H1 (cell line): ENCODE results near the gene PJA1. TPM values are rescaled to one million over a fixed set of nuclear protein-coding genes. Genes with fewer than 3 reads are reported as not detected.

Experiments used
- CTCF ChIA-PET: fragments of 300-600 bp; sonication (Branson Sonifier 250); formaldehyde crosslinking; loops from one replicate; lab custom pipeline; 2021; ENCODE audit not compliant: partially characterized antibody; lab: Charles Lee
- POLR2A ChIA-PET: fragments of 300-600 bp; sonication (Branson Sonifier 250); formaldehyde crosslinking; loops from one replicate; lab custom pipeline; 2021; ENCODE audit warnings: inconsistent platforms; ENCODE audit not compliant: partially characterized antibody; lab: Charles Lee
- DNase-seq, 2 experiments: peaks; one replicate each; pipeline versions ENCODE4 v3.0.0 to v3.0.0-alpha.2; 2010 to 2022; ENCODE audit warnings: low spot score in 2 of 2, low read depth in 1 of 2, mixed read lengths in 1 of 2
- FAIRE-seq: peaks from 2 replicates; lab custom pipeline; 2011; peaks lifted over from hg19 to GRCh38; lab: Jason Lieb, UNC
- H2AFZ ChIP-seq: 2 replicates; pipeline ENCODE4 v1.8.1; 2012; ENCODE audit warnings: low read length, inconsistent platforms
- H2AK5ac ChIP-seq: 2 replicates; pipeline ENCODE4 v1.6.1; 2013; ENCODE audit warnings: low read depth, low read length
- H2BK120ac ChIP-seq: replicated peaks from 2 replicates; pipeline ENCODE3; 2013; ENCODE audit warnings: low read depth, low read length, inconsistent platforms
- H2BK12ac ChIP-seq: 2 replicates; pipeline ENCODE4 v1.6.1; 2013; ENCODE audit warnings: low read depth, low read length
- H2BK15ac ChIP-seq: 2 replicates; pipeline ENCODE4 v1.6.1; 2013; ENCODE audit warnings: low read length
- H2BK20ac ChIP-seq: 2 replicates; pipeline ENCODE4 v1.6.1; 2013; ENCODE audit warnings: low read length
- H2BK5ac ChIP-seq: 2 replicates; pipeline ENCODE4 v1.6.1; 2013; ENCODE audit warnings: low read depth, low read length
- H3K14ac ChIP-seq: 2 replicates; pipeline ENCODE4 v1.6.1; 2013; ENCODE audit warnings: inconsistent platforms; ENCODE audit not compliant: insufficient read length
- H3K18ac ChIP-seq: 2 replicates; pipeline ENCODE4 v1.6.1; 2013; ENCODE audit warnings: low read length; ENCODE audit errors: extremely low read depth
- H3K23ac ChIP-seq: 2 replicates; pipeline ENCODE4 v1.6.1; 2013; ENCODE audit warnings: inconsistent platforms; ENCODE audit not compliant: insufficient read length
- H3K23me2 ChIP-seq: 2 replicates; pipeline ENCODE4 v1.6.1; 2013; ENCODE audit warnings: low read depth, low read length
- H3K27ac ChIP-seq: 2 replicates; pipeline ENCODE4 v1.6.1; 2011; ENCODE audit warnings: low read depth, low read length, inconsistent platforms
- H3K27me3 ChIP-seq, 4 experiments: replicated peaks in 1 of 4; 1 replicate in 1 of 4; 2 replicates in 3 of 4; pipeline versions ENCODE4 v1.6.1 to v1.8.1; 2011 to 2013; ENCODE audit warnings: low read length in 3 of 4, mild to moderate bottlenecking in 3 of 4, inconsistent platforms in 2 of 4, mixed read lengths in 2 of 4, moderate library complexity in 1 of 4; ENCODE audit not compliant: control insufficient read depth in 3 of 4, insufficient read depth in 3 of 4; ENCODE audit errors: extremely low read depth in 1 of 4
- H3K36me3 ChIP-seq, 4 experiments: 2 replicates each; pipeline versions ENCODE4 v1.6.1 to v1.8.1; 2011 to 2013; ENCODE audit warnings: mild to moderate bottlenecking in 4 of 4, low read length in 3 of 4, moderate library complexity in 2 of 4, control low read depth in 1 of 4, inconsistent platforms in 1 of 4; ENCODE audit not compliant: insufficient read depth in 4 of 4, control insufficient read depth in 2 of 4
- H3K4ac ChIP-seq: replicated peaks from 2 replicates; pipeline ENCODE3; 2013; ENCODE audit warnings: low read length, low read depth, mixed read lengths, inconsistent platforms; ENCODE audit not compliant: insufficient read length
- H3K4me1 ChIP-seq, 4 experiments: replicated peaks in 1 of 4; 1 replicate in 1 of 4; 2 replicates in 3 of 4; pipeline versions ENCODE4 v1.6.1 to v1.8.1; 2011 to 2013; ENCODE audit warnings: low read length in 3 of 4, inconsistent platforms in 2 of 4, mixed read lengths in 1 of 4; ENCODE audit not compliant: insufficient read depth in 4 of 4, control insufficient read depth in 3 of 4
- H3K4me2 ChIP-seq, 2 experiments: 2 replicates each; pipeline versions ENCODE4 v1.6.1 to v1.8.1; 2011 to 2013; ENCODE audit warnings: low read depth in 2 of 2, low read length in 2 of 2, control low read depth in 1 of 2, inconsistent platforms in 1 of 2, mild to moderate bottlenecking in 1 of 2; ENCODE audit not compliant: insufficient read depth in 1 of 2
- H3K4me3 ChIP-seq, 4 experiments: fragments of 200-600, 300-600 bp in 1 of 4; sonication (generic), shearing (Covaris generic), sonication (Bioruptor Twin) in 1 of 4; 2 replicates each; pipeline versions ENCODE4 v1.5.1 to v1.8.1; 2011 to 2016; ENCODE audit warnings: low read length in 4 of 4, low read depth in 3 of 4, control low read depth in 2 of 4, inconsistent platforms in 2 of 4, mild to moderate bottlenecking in 2 of 4, mixed read lengths in 1 of 4, moderate library complexity in 1 of 4; ENCODE audit not compliant: insufficient read depth in 2 of 4; ENCODE audit errors: extremely low read depth in 1 of 4
- H3K56ac ChIP-seq: replicated peaks from 2 replicates; pipeline ENCODE3; 2013; ENCODE audit warnings: low read depth, mild to moderate bottlenecking, mixed read lengths, low read length, inconsistent platforms; ENCODE audit not compliant: insufficient read length
- H3K79me1 ChIP-seq: 2 replicates; pipeline ENCODE4 v1.6.1; 2013; ENCODE audit warnings: low read depth, low read length, control low read depth
- H3K79me2 ChIP-seq, 2 experiments: 2 replicates each; pipeline versions ENCODE4 v1.6.1 to v1.8.1; 2012 to 2013; ENCODE audit warnings: low read length in 2 of 2, mild to moderate bottlenecking in 2 of 2, inconsistent platforms in 1 of 2; ENCODE audit not compliant: insufficient read depth in 2 of 2, control insufficient read depth in 1 of 2
- H3K9ac ChIP-seq, 4 experiments: replicated peaks in 1 of 4; 1 replicate in 1 of 4; 2 replicates in 3 of 4; pipeline versions ENCODE4 v1.6.1 to v1.8.1; 2011 to 2013; ENCODE audit warnings: low read depth in 3 of 4, low read length in 3 of 4, control low read depth in 2 of 4, mild to moderate bottlenecking in 2 of 4, moderate library complexity in 2 of 4, inconsistent platforms in 1 of 4; ENCODE audit errors: extremely low read depth in 1 of 4
- H3K9me3 ChIP-seq, 2 experiments: 2 replicates each; pipeline versions ENCODE4 v1.6.1 to v1.8.1; 2012 to 2013; ENCODE audit warnings: mild to moderate bottlenecking in 2 of 2, moderate library complexity in 2 of 2, control low read depth in 1 of 2, inconsistent platforms in 1 of 2, low read depth in 1 of 2, low read length in 1 of 2, mixed read lengths in 1 of 2; ENCODE audit not compliant: insufficient read depth in 2 of 2
- H4K20me1 ChIP-seq, 2 experiments: replicated peaks in 1 of 2; 2 replicates each; pipeline versions ENCODE3 to v1.8.1; 2011 to 2013; ENCODE audit warnings: inconsistent platforms in 2 of 2, low read length in 2 of 2, mild to moderate bottlenecking in 1 of 2; ENCODE audit not compliant: insufficient read depth in 2 of 2, control insufficient read depth in 1 of 2
- H4K5ac ChIP-seq: 2 replicates; pipeline ENCODE4 v1.6.1; 2013; ENCODE audit warnings: low read length, low read depth, mixed read lengths, inconsistent platforms; ENCODE audit not compliant: insufficient read length
- H4K8ac ChIP-seq: 2 replicates; pipeline ENCODE4 v1.8.0; 2013; ENCODE audit warnings: mild to moderate bottlenecking, moderate library complexity, low read length, inconsistent platforms; ENCODE audit not compliant: insufficient read depth; ENCODE audit errors: extremely low read depth
- H4K91ac ChIP-seq: replicated peaks from 2 replicates; pipeline ENCODE3; 2013; ENCODE audit warnings: low read length, mixed read lengths, inconsistent platforms; ENCODE audit not compliant: insufficient read length
- BACH1 ChIP-seq: IDR thresholded peaks from 2 replicates; pipeline ENCODE4 v1.6.1; 2012; ENCODE audit warnings: low read length, improper control_type of control experiment
- CBX5 ChIP-seq: fragments of 300-800, 300-1000 bp; sonication (generic); IDR thresholded peaks from 2 replicates; pipeline ENCODE4 v1.7.1; 2016; ENCODE audit warnings: antibody characterized with exemption, low read length, low read depth
- CEBPB ChIP-seq: IDR thresholded peaks from 2 replicates; pipeline ENCODE4 v1.6.1; 2012; ENCODE audit warnings: low read depth, low read length
- FOSL1 ChIP-seq: IDR thresholded peaks from 2 replicates; pipeline ENCODE4 v1.6.1; 2011; ENCODE audit warnings: mild to moderate bottlenecking, low read depth, low read length, moderate library complexity; ENCODE audit not compliant: insufficient read depth
- JUN ChIP-seq: IDR thresholded peaks from 2 replicates; pipeline ENCODE4 v1.6.1; 2011; ENCODE audit warnings: low read depth, mild to moderate bottlenecking, improper control_type of control experiment, low read length
- PHF8 ChIP-seq: fragments of 200-600 bp; sonication (generic); conservative IDR thresholded peaks from 2 replicates; pipeline ENCODE4 v1.7.1; 2012; ENCODE audit warnings: low read depth, mild to moderate bottlenecking, inconsistent platforms, low read length, moderate library complexity
- RFX5 ChIP-seq: IDR thresholded peaks from 2 replicates; pipeline ENCODE4 v1.6.1; 2011; ENCODE audit warnings: low read depth, low read length, improper control_type of control experiment, borderline replicate concordance
- SRF ChIP-seq: IDR thresholded peaks from 2 replicates; pipeline ENCODE4 v1.6.1; 2011; ENCODE audit warnings: mild to moderate bottlenecking, low read depth, low read length, moderate library complexity
- TBP ChIP-seq: IDR thresholded peaks from 2 replicates; pipeline ENCODE4 v1.6.1; 2011; ENCODE audit warnings: low read depth, low read length, improper control_type of control experiment
- WGBS, 2 experiments: shearing (Covaris generic) in 1 of 2; methylation state at CpG; one replicate each; pipeline versions ENCODE4 v1.1.6 to v1.1.7; 2013 to 2015; ENCODE audit warnings: low lambda C conversion rate in 2 of 2, mixed read lengths in 2 of 2, inconsistent platforms in 1 of 2, low coverage in 1 of 2, missing lambda C conversion rate in 1 of 2; ENCODE audit not compliant: insufficient replicate concordance in 2 of 2, insufficient coverage in 1 of 2, insufficient read length in 1 of 2; ENCODE audit errors: extremely low coverage in 1 of 2, missing lambda C conversion rate in 1 of 2; 5-methylcytosine and 5-hydroxymethylcytosine counted together
- polyA plus RNA-seq, 7 experiments: library from polyadenylated mRNA; depleted of rRNA in 3 of 7; stranded (reverse) in 5 of 7; unstranded in 2 of 7; fragments of >200 nt in 5 of 7; fragments of 200-250 nt in 2 of 7; gene quantifications; 1 replicate in 5 of 7; 2 replicates in 1 of 7; 4 replicates in 1 of 7; pipeline versions ENCODE4 v1.2.1 to v1.2.3, GENCODE V29; 2011 to 2013; ENCODE audit warnings: missing spikeins in 2 of 7, mixed read lengths in 2 of 7
- total RNA-seq: library from RNA; stranded (reverse); fragmentation: NEBNext Ultra II Directional; extraction: Animal tissue kit (Norgen Biotek cat#: 25700); gene quantifications from 2 replicates; pipeline ENCODE4 v1.2.1, GENCODE V29; 2021
- TF ChIP-seq, protein P1 (sequence below): IDR thresholded peaks from 2 replicates; pipeline ENCODE4 v1.6.1; 2012; ENCODE audit warnings: inconsistent platforms
- TF ChIP-seq, protein P2 (sequence below): IDR thresholded peaks from 2 replicates; pipeline ENCODE4 v1.6.1; 2011; ENCODE audit warnings: low read length, improper control_type of control experiment

Gene PJA1
- total and polyA plus RNA-seq, 2 of the 8 experiments (the other 6 are each of a cell fraction or from before 2014, with no cell fraction given): 25.7 to 37.0 TPM

DNA sequence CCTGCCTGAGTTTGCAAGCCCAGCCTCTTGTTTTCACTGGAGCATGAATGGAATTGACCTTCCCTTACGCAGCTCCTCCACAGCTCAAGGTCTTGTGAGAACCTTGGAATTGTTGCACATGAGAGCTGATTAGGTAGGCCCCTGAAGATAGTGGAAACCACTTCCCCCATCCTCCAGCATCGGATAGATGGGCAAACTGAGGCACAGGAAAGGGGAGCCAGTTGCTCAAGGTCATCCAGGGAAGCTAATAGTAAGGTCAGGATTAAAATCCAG lies 27.2 kb downstream of the PJA1 start:
- no peaks in the 10 kb centered on the region for H3K79me1 ChIP-seq
- peak overlapping the region; percentile 53; the same call in 1 of the 2 replicates for H2BK12ac ChIP-seq
- H3K4me1 ChIP-seq: peaks cover 7 to 29% (median 21%) of the 10 kb centered on the region in 4 experiments
- H3K79me2 ChIP-seq: no peaks in the 10 kb centered on the region
- H3K27ac ChIP-seq: no peak overlapping the region
- peak overlapping the region in 1 of 2 experiments; percentile 66; a peak in 1 of 4 replicates for H3K4me2 ChIP-seq
- H2AFZ ChIP-seq: no peak overlapping the region
- POLR2A ChIA-PET: interaction anchor here (1.0 to 2.4 kb wide), 8 partner anchors 10 to 83 kb away, joined by 3 to 13 read pairs (median 6); no protein-coding TSS in a partner anchor
- no peak overlapping the region for H3K4me3 ChIP-seq
- peak overlapping the region; percentile 28 for H4K5ac ChIP-seq
- FAIRE-seq (no peak), DNase-seq (no peak)
- H3K23ac ChIP-seq: no peak overlapping the region
- H2BK120ac ChIP-seq: peak overlapping the region; percentile 24
- H3K36me3 ChIP-seq: no peaks in the 10 kb centered on the region
- no peak overlapping the region for H3K56ac ChIP-seq
- H3K9ac ChIP-seq: no peak overlapping the region
- peak overlapping the region; percentile 85 for H4K91ac ChIP-seq
- peak overlapping the region; percentile 44; the same call in 1 of the 2 replicates for H2BK5ac ChIP-seq
- no peak overlapping the region for H2AK5ac ChIP-seq
- H2BK20ac ChIP-seq: no peak overlapping the region
- no peaks in the 10 kb centered on the region for H4K20me1 ChIP-seq
- H3K9me3 ChIP-seq: no peaks in the 10 kb centered on the region
- H4K8ac ChIP-seq: no peak overlapping the region
- CTCF ChIA-PET: interaction anchor here (0.8 to 3.5 kb wide), 5 partner anchors 9 to 124 kb away, joined by 3 to 16 read pairs (median 4); no protein-coding TSS in a partner anchor
- no peak overlapping the region for H3K14ac ChIP-seq
- H3K23me2 ChIP-seq: no peaks in the 10 kb centered on the region; the same call in 1 of the 2 replicates
- no peak overlapping the region for H2BK15ac ChIP-seq
- TF ChIP-seq JUN (no peak), FOSL1 (no peak), PHF8 (no peak), CBX5 (no peak), TBP (no peak), SRF (no peak), RFX5 (no peak), BACH1 (no peak), CEBPB (no peak)
- TF ChIP-seq, protein P1, sequence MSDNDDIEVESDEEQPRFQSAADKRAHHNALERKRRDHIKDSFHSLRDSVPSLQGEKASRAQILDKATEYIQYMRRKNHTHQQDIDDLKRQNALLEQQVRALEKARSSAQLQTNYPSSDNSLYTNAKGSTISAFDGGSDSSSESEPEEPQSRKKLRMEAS: no peak
- TF ChIP-seq, protein P2, sequence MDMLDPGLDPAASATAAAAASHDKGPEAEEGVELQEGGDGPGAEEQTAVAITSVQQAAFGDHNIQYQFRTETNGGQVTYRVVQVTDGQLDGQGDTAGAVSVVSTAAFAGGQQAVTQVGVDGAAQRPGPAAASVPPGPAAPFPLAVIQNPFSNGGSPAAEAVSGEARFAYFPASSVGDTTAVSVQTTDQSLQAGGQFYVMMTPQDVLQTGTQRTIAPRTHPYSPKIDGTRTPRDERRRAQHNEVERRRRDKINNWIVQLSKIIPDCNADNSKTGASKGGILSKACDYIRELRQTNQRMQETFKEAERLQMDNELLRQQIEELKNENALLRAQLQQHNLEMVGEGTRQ: no peak
- peak overlapping the region; percentile 51 for H3K4ac ChIP-seq
- peak overlapping the region; percentile 87 for H3K18ac ChIP-seq
- 80% methylated on average over 2 of the region's 2 CpGs; no CpG with 5 or more reads in 1 of the 2 experiments for WGBS, 2 experiments
- H3K27me3 ChIP-seq: no peaks in the 10 kb centered on the region
